ENCODE measurements around the gene DSG1.

DNA sequence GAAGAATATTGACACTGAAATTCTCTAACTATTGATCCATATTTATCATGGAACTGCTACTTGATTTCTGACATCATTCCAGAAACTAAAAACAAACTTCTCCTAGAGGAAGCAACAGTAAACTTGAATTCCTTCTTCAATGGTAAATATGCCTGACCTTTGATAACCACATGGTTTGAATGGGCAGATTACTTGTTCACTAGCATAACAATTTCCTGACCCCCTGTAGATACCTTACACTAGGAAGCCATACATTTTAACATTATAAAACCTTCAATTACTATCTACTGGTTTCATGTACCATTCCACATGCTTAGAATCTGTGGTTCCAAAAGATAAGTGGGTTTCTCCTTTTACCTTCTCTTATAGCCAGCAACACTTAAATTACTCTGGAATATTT lies 36.5 kb upstream of the DSG1 start:
- TF ChIP-seq, protein P1, sequence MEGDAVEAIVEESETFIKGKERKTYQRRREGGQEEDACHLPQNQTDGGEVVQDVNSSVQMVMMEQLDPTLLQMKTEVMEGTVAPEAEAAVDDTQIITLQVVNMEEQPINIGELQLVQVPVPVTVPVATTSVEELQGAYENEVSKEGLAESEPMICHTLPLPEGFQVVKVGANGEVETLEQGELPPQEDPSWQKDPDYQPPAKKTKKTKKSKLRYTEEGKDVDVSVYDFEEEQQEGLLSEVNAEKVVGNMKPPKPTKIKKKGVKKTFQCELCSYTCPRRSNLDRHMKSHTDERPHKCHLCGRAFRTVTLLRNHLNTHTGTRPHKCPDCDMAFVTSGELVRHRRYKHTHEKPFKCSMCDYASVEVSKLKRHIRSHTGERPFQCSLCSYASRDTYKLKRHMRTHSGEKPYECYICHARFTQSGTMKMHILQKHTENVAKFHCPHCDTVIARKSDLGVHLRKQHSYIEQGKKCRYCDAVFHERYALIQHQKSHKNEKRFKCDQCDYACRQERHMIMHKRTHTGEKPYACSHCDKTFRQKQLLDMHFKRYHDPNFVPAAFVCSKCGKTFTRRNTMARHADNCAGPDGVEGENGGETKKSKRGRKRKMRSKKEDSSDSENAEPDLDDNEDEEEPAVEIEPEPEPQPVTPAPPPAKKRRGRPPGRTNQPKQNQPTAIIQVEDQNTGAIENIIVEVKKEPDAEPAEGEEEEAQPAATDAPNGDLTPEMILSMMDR (IDR thresholded peaks at IDR 0.05; ENCODE audit: low read length) = no peak
- TF ChIP-seq EZH2 (optimal IDR thresholded peaks at IDR 0.05; ENCODE audit: low read depth, low read length) = no peak
